Esophagus muscularis mucosa (tissue), 3 donors: ENCODE measurements around the gene HRH2.

Experiments
- CTCF ChIP-seq, 3 experiments: fragments of 200-600 bp in 2 of 3; fragments of 450-650 bp in 1 of 3; sonication (generic) in 2 of 3; IDR thresholded peaks; one replicate each; pipeline ENCODE4 v1.5.1; 2017 to 2019; ENCODE audit warnings: antibody characterized with exemption in 3 of 3, mild to moderate bottlenecking in 2 of 3, moderate library complexity in 1 of 3
- POLR2A ChIP-seq: fragments of 450-650 bp; IDR thresholded peaks from one replicate; pipeline ENCODE4 v1.6.1; 2017; ENCODE audit warnings: antibody characterized with exemption, moderate library complexity, mild to moderate bottlenecking, low read depth
- POLR2AphosphoS5 ChIP-seq, 2 donors: sonication (generic); formaldehyde crosslinking; IDR thresholded peaks; one replicate each; pipeline ENCODE4 v1.6.1; 2017; ENCODE audit warnings: antibody characterized with exemption in 2 of 2

DNA sequence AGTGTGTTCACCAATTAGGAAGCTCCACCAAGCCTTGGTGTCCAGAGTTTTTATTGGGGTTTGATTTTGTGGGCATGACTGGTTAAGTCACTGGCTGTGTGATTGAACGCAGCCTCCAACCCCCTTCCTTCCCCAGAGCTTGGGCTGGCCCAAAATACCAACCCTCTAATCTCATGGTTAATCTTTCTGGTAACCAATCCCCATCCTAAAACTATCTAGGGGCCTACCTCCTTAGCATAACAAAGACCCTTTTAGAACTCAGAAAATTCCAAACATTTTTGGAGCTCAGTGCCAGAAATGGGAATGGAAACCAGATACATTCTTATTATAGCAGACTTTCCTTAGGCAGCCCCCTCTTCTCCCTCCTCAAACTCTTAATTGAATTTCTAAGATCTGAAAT, 35.9 kb upstream of the HRH2 start:
- TF ChIP-seq CTCF (IDR thresholded peaks at IDR 0.05): no peak
- TF ChIP-seq POLR2A: no peak
- TF ChIP-seq POLR2AphosphoS5 (IDR thresholded peaks at IDR 0.05): no peak
